SK-N-SH (cell line): ENCODE measurements around the gene KCNN3.

Source experiments
- CHD2 ChIP-seq: fragments of 150-350 bp; IDR thresholded peaks from 2 replicates; pipeline ENCODE4 v1.6.1; 2018; ENCODE audit warnings: low read length; ENCODE audit not compliant: partially characterized antibody
- CTCF ChIP-seq: fragments of 200-600 bp; sonication (generic); IDR thresholded peaks from 2 replicates; pipeline ENCODE4 v1.6.1; 2017; ENCODE audit warnings: antibody characterized with exemption, mild to moderate bottlenecking, moderate library complexity
- EP300 ChIP-seq, 2 experiments: IDR thresholded peaks; 2 replicates each; pipeline versions ENCODE4 v1.4.0 to v1.6.1; 2012; ENCODE audit warnings: borderline replicate concordance in 1 of 2, low read depth in 1 of 2, low read length in 1 of 2
- GABPA ChIP-seq: IDR thresholded peaks from 2 replicates; pipeline ENCODE4 v1.4.0; 2012; ENCODE audit warnings: low read depth, mild to moderate bottlenecking
- MAX ChIP-seq: IDR thresholded peaks from 2 replicates; pipeline ENCODE4 v1.4.0; 2012; ENCODE audit warnings: low read depth
- POLR2AphosphoS5 ChIP-seq: IDR thresholded peaks from 2 replicates; pipeline ENCODE4 v1.6.1; 2012; ENCODE audit warnings: low read depth, low read length
- REST ChIP-seq: IDR thresholded peaks from 2 replicates; pipeline ENCODE4 v1.6.1; 2012; ENCODE audit warnings: mild to moderate bottlenecking, low read depth, low read length, moderate library complexity
- SIN3A ChIP-seq: IDR thresholded peaks from 2 replicates; pipeline ENCODE4 v1.6.1; 2012; ENCODE audit warnings: low read depth, mild to moderate bottlenecking, low read length, moderate library complexity, borderline replicate concordance
- TAF1 ChIP-seq: IDR thresholded peaks from 2 replicates; pipeline ENCODE4 v1.6.1; 2012; ENCODE audit warnings: low read depth, mild to moderate bottlenecking, low read length, moderate library complexity, borderline replicate concordance
- USF2 ChIP-seq: fragments of 150-350 bp; IDR thresholded peaks from 2 replicates; pipeline ENCODE4 v1.6.1; 2017; ENCODE audit warnings: antibody characterized with exemption, low read length, low read depth, borderline replicate concordance

GRCh38 chr1:154725865-154726264 lies 144.2 kb downstream of the KCNN3 start:
- TF ChIP-seq TAF1 (no peak), GABPA (no peak), CHD2 (no peak), CTCF (no peak), MAX (no peak), EP300 (IDR thresholded peaks at IDR 0.05; ENCODE audit: borderline replicate concordance in 1 of 2, low read depth in 1 of 2, low read length in 1 of 2) (no peak), POLR2AphosphoS5 (no peak), SIN3A (no peak), REST (no peak), USF2 (no peak)
